Osteoblast (primary cell): ENCODE data around the gene TAP1. TPM values are rescaled to one million over a fixed set of nuclear protein-coding genes. Genes with fewer than 3 reads are reported as not detected.

Experiments
- DNase-seq: peaks from one replicate; pipeline ENCODE4 v3.0.0; 2011; ENCODE audit warnings: low spot score, mixed read lengths; ENCODE audit not compliant: insufficient read length; ENCODE audit errors: missing footprints
- H2AFZ ChIP-seq: 2 replicates; pipeline ENCODE4 v1.6.0; 2011; ENCODE audit warnings: mild to moderate bottlenecking, low read length
- H3K27ac ChIP-seq: 2 replicates; pipeline ENCODE4 v1.5.1; 2011; ENCODE audit warnings: mild to moderate bottlenecking, low read depth, low read length, moderate library complexity
- H3K27me3 ChIP-seq: 2 replicates; pipeline ENCODE4 v1.6.0; 2012; ENCODE audit warnings: mild to moderate bottlenecking, control low read depth, inconsistent platforms, low read length, moderate library complexity; ENCODE audit not compliant: insufficient read depth
- H3K36me3 ChIP-seq: 2 replicates; pipeline ENCODE4 v1.5.1; 2011; ENCODE audit warnings: mild to moderate bottlenecking, low read length, control low read depth, moderate library complexity; ENCODE audit not compliant: insufficient read depth
- H3K4me1 ChIP-seq: 2 replicates; pipeline ENCODE4 v1.5.1; 2011; ENCODE audit warnings: mild to moderate bottlenecking, low read length, control low read depth, moderate library complexity; ENCODE audit not compliant: insufficient read depth
- H3K4me2 ChIP-seq: 2 replicates; pipeline ENCODE4 v1.6.0; 2011; ENCODE audit warnings: mild to moderate bottlenecking, low read length; ENCODE audit not compliant: insufficient read depth
- H3K4me3 ChIP-seq: fragments of 200-600 bp; sonication (generic); 3 replicates; pipeline ENCODE4 v1.5.1; 2012; ENCODE audit warnings: mild to moderate bottlenecking, low read length, inconsistent platforms; ENCODE audit not compliant: insufficient read depth
- H3K79me2 ChIP-seq: 2 replicates; pipeline ENCODE4 v1.6.0; 2012; ENCODE audit warnings: mild to moderate bottlenecking, low read length, control low read depth, inconsistent platforms; ENCODE audit not compliant: insufficient read depth
- H3K9me3 ChIP-seq: 2 replicates; pipeline ENCODE4 v1.5.1; 2011; ENCODE audit warnings: low read depth, low read length, control low read depth
- H4K20me1 ChIP-seq: 2 replicates; pipeline ENCODE4 v1.6.0; 2012; ENCODE audit warnings: mild to moderate bottlenecking, low read length, control low read depth; ENCODE audit not compliant: insufficient read depth
- CTCF ChIP-seq: IDR thresholded peaks from 2 replicates; pipeline ENCODE4 v1.5.1; 2011; ENCODE audit warnings: mild to moderate bottlenecking, low read depth, low read length, moderate library complexity; ENCODE audit errors: extremely low read depth
- total RNA-seq: library from RNA; depleted of rRNA; stranded (reverse); fragments of >200 nt; gene quantifications from 2 replicates; pipeline ENCODE4 v1.2.3, GENCODE V29; 2012

The TAP1 gene
- total RNA-seq, 1 donor: 42.3 TPM

GRCh38 chr6:32803416-32803815 is 50.1 kb downstream of the TAP1 start:
- Histone ChIP-seq H3K27ac (no peak overlapping the region), H3K9me3 (peaks cover 2% of the 10 kb centered on the region), H3K27me3 (peaks cover 50% of the 10 kb centered on the region), H3K4me1 (peaks cover 2% of the 10 kb centered on the region), H3K4me2 (no peak overlapping the region), H3K36me3 (no peaks in the 10 kb centered on the region), H2AFZ (no peak overlapping the region), H3K4me3 (no peak overlapping the region), H4K20me1 (no peaks in the 10 kb centered on the region), H3K79me2 (no peaks in the 10 kb centered on the region)
- TF ChIP-seq CTCF: no peak
- DNase-seq: no peak

GRCh38 chr6:32799740-32800139 is 53.8 kb downstream of the TAP1 start:
- H3K36me3 ChIP-seq: no peaks in the 10 kb centered on the region
- H3K4me1 ChIP-seq: peaks cover 10% of the 10 kb centered on the region
- peak; percentile 21 for DNase-seq
- H3K27ac ChIP-seq: no peak overlapping the region
- H3K9me3 ChIP-seq: peaks cover 2% of the 10 kb centered on the region
- no peak overlapping the region for H3K4me3 ChIP-seq
- H3K79me2 ChIP-seq: no peaks in the 10 kb centered on the region
- H2AFZ ChIP-seq: no peak overlapping the region
- TF ChIP-seq CTCF: no peak
- H3K4me2 ChIP-seq: no peak overlapping the region
- no peaks in the 10 kb centered on the region for H4K20me1 ChIP-seq
- peaks cover 49% of the 10 kb centered on the region for H3K27me3 ChIP-seq

- no peak overlapping the region for H2AFZ ChIP-seq
- no peak overlapping the region for H3K27ac ChIP-seq
- no peak for TF ChIP-seq CTCF
- no peaks in the 10 kb centered on the region for H3K36me3 ChIP-seq
- H4K20me1 ChIP-seq: no peaks in the 10 kb centered on the region
- no peaks in the 10 kb centered on the region for H3K79me2 ChIP-seq
- no peak overlapping the region for H3K4me2 ChIP-seq
- peak; percentile 27 for DNase-seq
- H3K4me3 ChIP-seq: no peak overlapping the region
- peaks cover 2% of the 10 kb centered on the region for H3K9me3 ChIP-seq
- H3K4me1 ChIP-seq: peaks cover 10% of the 10 kb centered on the region
- peaks cover 46% of the 10 kb centered on the region for H3K27me3 ChIP-seq
Measured at GRCh38 chr6:32799168-32799567, 54.3 kb downstream of the TAP1 start.

- H3K4me2 ChIP-seq: peak overlapping the region; percentile 93
- H3K79me2 ChIP-seq: no peaks in the 10 kb centered on the region
- no peak overlapping the region for H3K27ac ChIP-seq
- peaks cover 10% of the 10 kb centered on the region for H3K4me1 ChIP-seq
- peak overlapping the region; percentile 68 for H3K4me3 ChIP-seq
- peak; percentile 86 for TF ChIP-seq CTCF
- peak overlapping the region; percentile 89 for H2AFZ ChIP-seq
- H3K36me3 ChIP-seq: no peaks in the 10 kb centered on the region
- peaks cover 53% of the 10 kb centered on the region for H3K27me3 ChIP-seq
- DNase-seq: peak; percentile 50
- H3K9me3 ChIP-seq: peaks cover 2% of the 10 kb centered on the region
- no peaks in the 10 kb centered on the region for H4K20me1 ChIP-seq
Measured at GRCh38 chr6:32796848-32797776, 56.4 kb downstream of the TAP1 start.
